NCI-H187 (cell line): ENCODE measurements around the gene FHIP1A.

ENCODE experiments used
- DNase-seq, 2 experiments: peaks; one replicate each; lab custom pipeline; 2025; lab: John Stamatoyannopoulos, UW

Gene FHIP1A

GRCh38 chr4:151458148-151458547 is 49.2 kb downstream of the FHIP1A start:
- DNase-seq = no peak
